ENCODE results near the gene LACTBL1.

Gene LACTBL1

GRCh38 chr1:22913421-22914141 is 59.1 kb downstream of the LACTBL1 start:
- DNase-seq (ENCODE audit: low read depth in 2 of 2) = no peak

DNA sequence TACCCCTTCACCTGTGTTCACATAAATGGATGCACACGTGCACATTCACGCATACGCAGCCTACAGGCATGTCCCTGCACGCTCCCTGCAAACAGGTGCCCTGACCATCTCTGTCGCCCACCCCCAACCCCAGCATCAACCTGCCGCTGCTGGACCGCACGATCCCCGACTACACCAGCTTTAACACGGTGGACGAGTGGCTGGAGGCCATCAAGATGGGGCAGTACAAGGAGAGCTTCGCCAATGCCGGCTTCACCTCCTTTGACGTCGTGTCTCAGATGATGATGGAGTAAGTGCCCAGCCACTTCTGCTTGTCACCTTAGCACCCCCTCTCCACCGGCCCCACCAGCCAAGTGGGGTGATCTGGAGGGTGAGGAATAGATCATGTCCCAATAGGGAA is 60.4 kb downstream of the LACTBL1 start:
- DNase-seq (ENCODE audit: low read depth in 2 of 2) = no peak

DNA sequence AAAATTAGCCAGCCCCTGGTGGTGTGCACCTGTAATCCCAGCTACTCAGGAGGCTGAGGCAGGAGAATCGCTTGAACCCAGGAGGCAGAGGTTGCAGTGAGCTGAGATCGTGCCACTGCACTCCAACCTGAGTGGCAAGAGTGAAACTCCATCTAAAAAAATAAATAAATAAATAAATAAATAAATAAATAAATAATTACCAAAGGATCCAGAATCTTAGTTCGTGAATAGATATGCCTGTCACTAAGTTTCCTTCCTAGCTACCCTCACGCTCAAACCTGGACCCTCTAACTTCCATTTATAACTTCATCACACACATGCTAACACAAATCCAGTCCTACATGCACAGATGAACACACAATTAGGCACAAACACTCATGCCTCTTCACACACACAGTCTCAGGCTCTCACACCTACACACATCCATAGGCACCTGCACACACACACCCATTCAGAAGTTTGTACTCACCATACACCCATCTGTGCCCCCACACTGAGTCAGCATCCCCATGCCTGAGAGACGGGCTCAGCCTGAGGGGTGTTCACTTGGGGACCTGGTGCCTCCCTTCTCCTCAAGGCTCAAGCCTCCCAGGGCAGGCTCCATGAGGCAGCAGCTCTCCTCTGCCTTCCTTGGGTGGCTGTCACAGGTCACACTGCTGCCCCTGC is 61.5 kb downstream of the LACTBL1 start:
- no peak for DNase-seq (ENCODE audit: low read depth in 2 of 2)

- DNase-seq (ENCODE audit: low read depth in 2 of 2) = no peak
Measured at GRCh38 chr1:22910286-22910685, 62.4 kb downstream of the LACTBL1 start.

DNA sequence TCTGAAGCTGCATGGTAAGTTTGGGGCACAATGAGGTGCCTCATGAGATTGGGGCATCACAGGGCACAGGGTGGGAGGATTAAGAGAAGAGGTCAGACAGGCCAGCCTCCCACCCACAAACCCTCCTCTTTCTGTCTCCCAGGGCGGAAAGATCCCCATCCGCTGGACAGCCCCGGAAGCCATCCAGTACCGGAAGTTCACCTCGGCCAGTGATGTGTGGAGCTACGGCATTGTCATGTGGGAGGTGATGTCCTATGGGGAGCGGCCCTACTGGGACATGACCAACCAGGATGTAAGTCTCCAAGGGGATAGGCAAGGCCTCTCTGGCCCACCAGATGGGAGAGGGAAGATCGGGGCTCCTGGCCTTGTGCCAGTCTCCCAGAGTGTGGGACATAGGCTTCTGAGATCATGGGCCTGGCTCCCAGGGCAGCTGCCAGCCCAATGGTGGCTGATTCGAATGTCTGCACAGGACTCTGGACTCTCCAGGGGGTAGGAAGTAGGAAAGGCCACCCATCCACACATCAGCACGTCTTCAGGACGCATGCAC is 63.7 kb downstream of the LACTBL1 start:
- DNase-seq (ENCODE audit: low read depth in 2 of 2) = no peak

DNA sequence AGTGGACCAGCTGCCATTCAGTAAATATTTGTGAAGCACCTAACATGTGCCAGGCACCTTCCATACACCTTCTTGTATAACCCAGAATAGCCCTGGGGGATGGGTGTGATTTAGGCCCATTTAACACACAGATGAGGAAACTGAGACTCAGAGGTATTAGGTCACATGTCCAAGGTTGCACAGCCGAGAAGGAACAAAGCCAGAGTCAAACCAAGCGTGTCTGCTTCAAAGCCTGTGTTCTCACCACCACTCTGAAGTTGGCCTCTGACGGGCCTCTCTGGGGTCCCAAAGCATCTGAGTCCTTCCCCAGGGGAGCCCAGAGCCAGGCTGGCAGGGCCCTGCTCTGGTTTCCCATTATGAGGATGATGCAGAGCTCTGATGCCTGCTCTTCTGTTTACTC is 65.1 kb downstream of the LACTBL1 start:
- DNase-seq (ENCODE audit: low read depth in 2 of 2) = no peak

GRCh38 chr1:22906968-22907367 is 65.7 kb downstream of the LACTBL1 start:
- DNase-seq (ENCODE audit: low read depth in 2 of 2) = no peak

DNA sequence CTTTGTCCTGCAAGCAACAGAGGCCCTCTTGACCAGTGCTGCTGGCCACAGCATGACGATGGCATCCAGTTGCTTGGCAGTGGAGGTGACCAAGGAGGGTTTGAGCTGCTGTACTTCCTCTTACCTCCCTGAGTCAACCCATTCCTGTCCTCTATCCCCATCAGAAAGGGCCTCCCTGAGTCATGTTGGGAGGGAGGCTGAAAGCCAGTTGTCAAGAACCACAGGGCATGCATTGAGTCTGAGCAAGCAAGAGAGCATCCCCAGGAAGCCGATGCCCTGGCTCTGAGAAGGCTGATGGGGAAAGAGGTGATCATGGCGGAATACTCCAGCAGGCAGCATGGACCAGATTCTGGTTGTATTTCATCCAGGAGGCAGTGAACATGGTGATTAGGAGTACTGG is 69.6 kb downstream of the LACTBL1 start:
- DNase-seq (ENCODE audit: low read depth in 2 of 2) = no peak

All from stimulated activated CD4-positive, alpha-beta T cell treated with anti-CD3 and anti-CD28 coated beads, Interleukin-12 subunit alpha, Interleukin-12 subunit beta, amount 100 ng/mL, for 24 hours (primary cell).